Endothelial cell of hepatic sinusoid (primary cell): ENCODE results near the gene ZXDC.

Experiments used
- in situ Hi-C: cut with HindIII; loops from 2 replicates; pipeline ENCODE4 v1.10.0; 2017; ENCODE audit warnings: low sequenced_read_pairs

The ZXDC gene

DNA sequence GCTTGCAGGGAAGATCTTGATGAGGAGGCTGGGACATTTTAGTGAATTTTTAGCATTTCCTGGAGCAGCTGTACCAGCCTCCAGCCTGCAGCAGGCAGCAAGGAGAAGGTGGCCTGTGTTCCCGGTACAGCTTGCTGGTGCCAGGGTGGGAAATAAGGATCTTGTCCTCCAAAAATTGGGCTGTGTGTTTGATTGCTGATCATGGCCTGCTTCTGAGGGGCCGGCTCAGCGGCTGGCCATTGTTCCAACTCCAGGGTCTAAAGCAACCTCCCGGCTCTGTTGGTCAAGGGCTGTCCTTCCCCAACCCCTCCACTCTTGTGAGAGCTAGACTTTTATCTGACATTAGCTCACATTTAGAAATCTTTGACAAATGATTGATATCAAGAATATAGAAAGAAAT, 75.9 kb downstream of the ZXDC start:
- in situ Hi-C loops = no loop called here

GRCh38 chr3:126399351-126399735, 76.3 kb downstream of the ZXDC start:
- in situ Hi-C loops = no loop called here

- in situ Hi-C loops = no loop called here
Measured at GRCh38 chr3:126398423-126399350, 77.0 kb downstream of the ZXDC start.

GRCh38 chr3:126397610-126398422, 77.9 kb downstream of the ZXDC start:
- in situ Hi-C loops = no loop called here

- in situ Hi-C loops = no loop called here
Measured at GRCh38 chr3:126396536-126396935, 79.2 kb downstream of the ZXDC start.

- in situ Hi-C loops = no loop called here
Measured at GRCh38 chr3:126395846-126396513, 79.7 kb downstream of the ZXDC start.

- in situ Hi-C loops = loop anchor here (5.0 kb wide), 1 partner anchor 62 kb away; no protein-coding TSS in a partner anchor
Measured at GRCh38 chr3:126394977-126395321, 80.7 kb downstream of the ZXDC start.

- in situ Hi-C loops = loop anchor here (5.0 kb wide), 1 partner anchor 63 kb away; no protein-coding TSS in a partner anchor
Measured at GRCh38 chr3:126394179-126394976, 81.3 kb downstream of the ZXDC start, which contains the start of gene CFAP100. CFAP100 (plus strand) TSS chr3:126394909; CDS start chr3:126396001, 1,092 bp downstream.

- in situ Hi-C loops = loop anchor here (5.0 kb wide), 1 partner anchor 64 kb away; no protein-coding TSS in a partner anchor
Measured at GRCh38 chr3:126393563-126393962, 82.1 kb downstream of the ZXDC start.

DNA sequence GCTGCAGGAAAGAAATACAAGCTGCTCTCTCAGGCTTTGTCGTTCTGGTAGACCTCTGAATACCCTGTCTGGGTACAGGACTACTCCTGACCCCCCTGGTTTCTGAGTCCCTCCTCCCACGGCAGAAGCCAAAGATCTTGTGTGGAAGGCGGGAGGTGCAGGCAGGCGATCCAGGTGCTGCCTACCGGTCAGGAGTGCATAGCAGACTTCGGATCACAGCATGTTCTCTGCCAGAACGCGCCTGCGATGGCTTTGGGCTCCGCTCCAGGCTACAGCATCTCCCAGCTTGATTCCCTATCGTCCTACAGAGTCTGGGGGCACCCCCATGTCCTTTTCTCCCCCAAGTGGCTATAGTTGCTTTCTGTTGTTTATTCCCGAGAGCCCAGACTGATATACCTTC, 83.4 kb downstream of the ZXDC start:
- in situ Hi-C loops = loop anchor here (5.0 kb wide), 1 partner anchor 65 kb away; no protein-coding TSS in a partner anchor

- in situ Hi-C loops = loop anchor here (5.0 kb wide), 1 partner anchor 66 kb away; no protein-coding TSS in a partner anchor
Measured at GRCh38 chr3:126391631-126392030, 84.1 kb downstream of the ZXDC start.

DNA sequence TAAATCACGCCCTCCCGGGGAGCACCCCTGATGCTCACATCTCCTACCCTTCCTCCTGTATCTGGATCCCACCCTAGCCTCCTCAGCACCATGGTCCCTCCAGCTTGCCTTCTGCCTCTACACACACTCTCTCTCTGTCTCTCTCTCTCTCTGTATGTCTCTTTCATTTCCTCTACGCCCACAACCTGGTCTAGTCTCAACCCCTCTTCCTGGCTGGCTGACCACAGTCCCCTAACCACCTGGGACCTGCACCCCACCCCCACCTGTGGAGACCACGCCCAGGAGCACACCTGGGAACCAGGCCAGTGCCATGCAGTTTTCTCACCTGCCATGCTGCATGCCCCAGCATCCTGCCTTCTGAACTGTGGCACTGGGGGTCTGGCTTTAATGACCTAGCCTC, 84.9 kb downstream of the ZXDC start:
- in situ Hi-C loops = loop anchor here (5.0 kb wide), 1 partner anchor 67 kb away; no protein-coding TSS in a partner anchor

DNA sequence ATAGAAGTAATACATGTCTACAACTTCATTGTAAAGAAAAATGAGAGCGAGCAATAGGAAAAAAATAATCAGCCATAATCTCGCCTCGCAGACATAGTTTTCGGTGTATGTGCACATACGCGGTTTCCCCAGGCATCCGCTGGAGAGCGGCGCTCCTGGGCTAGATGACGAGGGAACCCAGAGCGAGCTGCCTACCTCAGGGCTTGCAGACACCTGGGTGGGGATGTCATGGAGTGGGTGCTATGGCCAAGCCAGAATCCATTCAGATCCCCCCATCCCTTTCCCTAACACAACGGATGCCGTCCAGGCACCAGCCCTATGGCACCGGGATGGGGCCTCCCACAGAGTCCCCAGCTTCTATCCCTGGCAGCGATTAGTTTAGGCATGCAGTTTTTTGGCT, 85.5 kb downstream of the ZXDC start:
- in situ Hi-C loops = loop anchor here (5.0 kb wide), 1 partner anchor 67 kb away; no protein-coding TSS in a partner anchor

DNA sequence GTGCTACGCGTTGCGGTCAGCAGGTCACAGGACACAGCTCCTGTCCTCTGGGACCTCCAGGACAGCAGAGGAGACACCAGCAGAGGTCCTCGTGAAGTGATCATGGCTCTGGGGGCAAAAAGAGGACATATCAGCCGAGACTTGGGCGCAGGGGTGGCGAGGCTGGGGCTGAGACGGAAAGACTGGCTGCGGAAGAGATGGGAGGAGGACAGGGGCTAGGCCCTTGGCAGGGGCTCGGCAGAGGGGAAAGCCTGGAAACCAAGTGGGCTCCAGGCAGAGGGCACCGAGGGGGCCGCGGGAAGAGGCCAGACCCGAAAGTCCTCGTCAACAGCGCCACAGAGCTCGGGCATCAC, 85.9 kb downstream of the ZXDC start:
- in situ Hi-C loops = loop anchor here (5.0 kb wide), 1 partner anchor 68 kb away; no protein-coding TSS in a partner anchor

DNA sequence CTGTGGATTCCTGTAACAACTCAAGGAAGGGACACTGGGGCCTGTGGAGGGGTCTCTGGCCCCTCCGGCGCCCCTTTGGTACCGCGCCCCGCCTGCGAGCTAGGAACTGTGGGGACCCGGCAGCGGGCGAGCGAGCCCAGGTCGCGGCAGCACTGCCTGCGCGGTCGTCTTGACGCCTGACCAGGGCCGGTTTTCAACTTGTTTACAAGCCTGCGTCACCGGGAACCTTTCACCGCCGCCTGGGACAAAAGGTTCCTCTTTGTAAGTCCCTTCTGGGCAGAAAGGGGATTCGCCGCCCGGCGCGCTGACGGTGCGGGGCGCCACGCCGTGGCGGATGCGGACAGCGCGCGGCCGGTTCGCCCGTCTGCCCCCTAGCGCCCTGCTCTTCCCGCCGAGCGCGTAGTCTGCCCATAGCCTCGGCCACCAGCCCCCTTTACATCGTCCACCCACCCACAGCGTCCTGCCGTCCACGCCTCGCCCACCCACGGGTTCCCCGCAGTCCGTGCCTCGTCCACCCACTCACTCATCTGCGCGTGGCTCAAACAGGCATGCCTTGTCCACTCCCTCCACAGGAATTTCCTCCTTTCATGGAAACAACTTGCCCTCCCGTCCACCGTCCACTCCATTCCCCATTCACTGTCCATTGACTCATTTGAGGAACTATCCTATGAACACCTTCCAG, 86.4 kb downstream of the ZXDC start:
- in situ Hi-C loops = no loop called here
